B cell (primary cell): ENCODE results near the gene RAD21L1.

Source experiments
- EZH2 ChIP-seq: IDR thresholded peaks from 2 replicates; pipeline ENCODE4 v1.6.1; 2012; ENCODE audit warnings: borderline replicate concordance, low read depth, mild to moderate bottlenecking, moderate library complexity, low read length; ENCODE audit not compliant: insufficient read depth, poor library complexity, severe bottlenecking
- TF ChIP-seq, protein P1 (sequence below): fragments of 200-600 bp; IDR thresholded peaks from one replicate; pipeline ENCODE4 v1.8.0; 2022; ENCODE audit warnings: antibody characterized with exemption, mild to moderate bottlenecking

DNA sequence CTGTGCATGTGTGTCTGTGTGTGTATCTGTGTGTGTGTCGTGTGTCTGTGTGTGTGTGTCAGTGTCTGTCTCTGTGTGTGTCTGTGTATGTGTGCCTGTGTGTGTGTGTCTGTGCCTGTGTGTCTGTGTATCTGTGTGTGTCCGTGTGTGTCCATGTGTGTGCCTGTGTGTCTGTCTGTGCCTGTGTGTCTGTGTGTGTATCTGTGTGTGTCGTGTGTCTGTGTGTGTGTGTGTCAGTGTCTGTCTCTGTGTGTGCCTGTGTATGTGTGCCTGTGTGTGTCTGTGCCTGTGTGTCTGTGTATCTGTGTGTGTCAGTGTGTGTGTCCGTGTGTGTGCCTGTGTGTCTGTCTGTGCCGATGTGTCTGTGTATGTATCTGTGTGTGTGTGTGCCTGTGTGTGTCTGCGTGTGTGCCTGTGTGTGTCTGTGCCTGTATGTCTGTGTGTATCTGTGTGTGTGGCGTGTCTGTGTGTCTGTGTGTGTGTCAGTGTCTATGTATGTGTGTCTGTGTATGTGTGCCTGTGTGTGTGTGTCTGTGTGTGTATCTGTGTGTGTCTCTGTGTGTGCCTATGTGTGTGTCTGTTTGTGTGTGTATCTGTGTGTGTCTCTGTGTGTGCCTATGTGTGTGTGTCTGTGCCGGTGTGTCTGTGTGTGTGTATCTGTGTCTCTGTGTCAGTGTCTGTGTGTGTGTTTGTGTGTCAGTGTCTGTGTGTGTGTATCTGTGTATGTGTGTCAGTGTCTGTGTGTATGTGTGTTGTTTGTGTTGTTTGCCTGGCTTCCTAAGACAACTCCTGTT lies 51.9 kb downstream of the RAD21L1 start:
- TF ChIP-seq, protein P1, sequence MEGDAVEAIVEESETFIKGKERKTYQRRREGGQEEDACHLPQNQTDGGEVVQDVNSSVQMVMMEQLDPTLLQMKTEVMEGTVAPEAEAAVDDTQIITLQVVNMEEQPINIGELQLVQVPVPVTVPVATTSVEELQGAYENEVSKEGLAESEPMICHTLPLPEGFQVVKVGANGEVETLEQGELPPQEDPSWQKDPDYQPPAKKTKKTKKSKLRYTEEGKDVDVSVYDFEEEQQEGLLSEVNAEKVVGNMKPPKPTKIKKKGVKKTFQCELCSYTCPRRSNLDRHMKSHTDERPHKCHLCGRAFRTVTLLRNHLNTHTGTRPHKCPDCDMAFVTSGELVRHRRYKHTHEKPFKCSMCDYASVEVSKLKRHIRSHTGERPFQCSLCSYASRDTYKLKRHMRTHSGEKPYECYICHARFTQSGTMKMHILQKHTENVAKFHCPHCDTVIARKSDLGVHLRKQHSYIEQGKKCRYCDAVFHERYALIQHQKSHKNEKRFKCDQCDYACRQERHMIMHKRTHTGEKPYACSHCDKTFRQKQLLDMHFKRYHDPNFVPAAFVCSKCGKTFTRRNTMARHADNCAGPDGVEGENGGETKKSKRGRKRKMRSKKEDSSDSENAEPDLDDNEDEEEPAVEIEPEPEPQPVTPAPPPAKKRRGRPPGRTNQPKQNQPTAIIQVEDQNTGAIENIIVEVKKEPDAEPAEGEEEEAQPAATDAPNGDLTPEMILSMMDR, result no peak
- no peak for TF ChIP-seq EZH2
